Measurements from ENCODE around the gene IGSF3. TPM values are rescaled to one million over a fixed set of nuclear protein-coding genes. Genes with fewer than 3 reads are reported as not detected.
A peak's percentile ranks its signal among the peaks of the same experiment; 100 is the strongest.

IGSF3 gene
- total and polyA plus RNA-seq, 2 of the 13 experiments (the other 11 are each of a cell fraction or from before 2014, with no cell fraction given): 0.11 to 0.16 TPM

DNA sequence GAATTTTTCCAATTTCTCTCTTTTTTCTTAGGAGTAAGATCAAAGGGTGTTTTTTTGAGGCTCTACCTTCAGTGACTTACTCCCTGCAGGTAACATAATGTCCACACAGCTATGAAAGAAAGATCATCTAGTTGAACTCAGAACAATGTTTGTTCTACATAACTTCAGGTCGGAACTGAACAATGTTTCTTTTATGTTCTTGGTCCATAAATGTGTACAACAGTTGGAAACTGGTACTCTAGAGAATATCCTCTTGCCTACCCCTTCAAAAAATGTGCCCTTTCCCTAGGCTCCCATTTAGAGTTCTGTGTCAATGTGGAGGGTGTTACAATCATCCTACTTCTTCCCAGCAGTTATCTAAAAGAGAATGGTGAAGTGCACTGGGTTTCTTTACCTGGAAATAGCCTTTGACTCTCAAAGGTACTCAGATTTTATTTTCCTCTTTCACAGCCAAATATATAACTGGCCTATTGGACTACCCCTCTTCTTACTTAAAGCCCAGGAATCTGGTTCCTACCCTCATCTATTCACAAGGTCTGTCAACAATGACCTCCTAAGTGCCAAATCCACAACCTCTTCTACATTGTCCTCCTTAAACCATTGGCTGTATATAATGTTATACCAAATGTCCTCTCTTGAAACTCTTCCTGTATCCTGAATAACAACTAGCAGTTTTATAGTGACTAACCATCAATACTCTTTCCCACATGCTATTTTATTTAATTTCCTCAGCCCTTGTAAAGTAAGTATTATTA is 139.0 kb downstream of the IGSF3 start (continued):
- TF ChIP-seq, protein P1, sequence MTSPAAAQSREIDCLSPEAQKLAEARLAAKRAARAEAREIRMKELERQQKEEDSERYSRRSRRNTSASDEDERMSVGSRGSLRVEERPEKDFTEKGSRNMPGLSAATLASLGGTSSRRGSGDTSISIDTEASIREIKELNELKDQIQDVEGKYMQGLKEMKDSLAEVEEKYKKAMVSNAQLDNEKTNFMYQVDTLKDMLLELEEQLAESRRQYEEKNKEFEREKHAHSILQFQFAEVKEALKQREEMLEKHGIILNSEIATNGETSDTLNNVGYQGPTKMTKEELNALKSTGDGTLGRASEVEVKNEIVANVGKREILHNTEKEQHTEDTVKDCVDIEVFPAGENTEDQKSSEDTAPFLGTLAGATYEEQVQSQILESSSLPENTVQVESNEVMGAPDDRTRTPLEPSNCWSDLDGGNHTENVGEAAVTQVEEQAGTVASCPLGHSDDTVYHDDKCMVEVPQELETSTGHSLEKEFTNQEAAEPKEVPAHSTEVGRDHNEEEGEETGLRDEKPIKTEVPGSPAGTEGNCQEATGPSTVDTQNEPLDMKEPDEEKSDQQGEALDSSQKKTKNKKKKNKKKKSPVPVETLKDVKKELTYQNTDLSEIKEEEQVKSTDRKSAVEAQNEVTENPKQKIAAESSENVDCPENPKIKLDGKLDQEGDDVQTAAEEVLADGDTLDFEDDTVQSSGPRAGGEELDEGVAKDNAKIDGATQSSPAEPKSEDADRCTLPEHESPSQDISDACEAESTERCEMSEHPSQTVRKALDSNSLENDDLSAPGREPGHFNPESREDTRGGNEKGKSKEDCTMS (CRISPR knock-in tag; conservative IDR thresholded peaks at IDR 0.05): no peak
- no peak for TF ChIP-seq SRSF1 (optimal IDR thresholded peaks at IDR 0.05; ENCODE audit: low read depth, low read length)
- TF ChIP-seq RARA (CRISPR knock-in tag; IDR thresholded peaks at IDR 0.05): peak; percentile 64
- peak; percentile 16; the same call in 1 of the 2 replicates for TF ChIP-seq RXRB (CRISPR knock-in tag; IDR thresholded peaks at IDR 0.05; ENCODE audit: borderline replicate concordance)
- TF ChIP-seq ISL2 (CRISPR knock-in tag; IDR thresholded peaks at IDR 0.05): 0 out of 2 replicates have a peak, but pooled peaks have one; percentile 35

DNA sequence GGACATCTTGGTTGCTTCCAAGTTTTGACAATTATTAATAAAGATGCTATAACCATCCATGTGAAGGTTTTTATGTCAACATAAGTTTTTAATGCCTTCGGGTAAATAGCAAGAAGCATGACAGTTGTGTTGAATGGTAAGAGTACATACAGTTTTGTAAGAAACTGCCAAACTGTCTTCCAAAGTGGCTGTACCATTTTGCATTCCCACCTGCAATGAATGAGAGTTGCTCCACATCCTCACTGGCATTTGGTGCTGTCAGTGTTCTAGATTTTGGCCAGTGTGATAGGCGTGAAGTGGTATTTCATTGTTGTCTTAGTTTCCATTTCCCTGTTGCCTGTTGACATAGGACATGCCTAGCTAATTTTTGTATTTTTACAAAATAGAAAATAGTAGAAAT is 142.1 kb downstream of the IGSF3 start:
- no TSS peak for BruUV-seq (replicated peaks)
- Histone ChIP-seq H3K9ac (ENCODE audit: insufficient read depth, low read depth, low read length) (no peak overlapping the region), H3K9me3 (ENCODE audit: low read length) (peaks cover 15% of the 10 kb centered on the region), H3K27me3 (ENCODE audit: control insufficient read depth in 1 of 2, insufficient read depth in 2 of 2, low read length in 2 of 2) (no peaks in the 10 kb centered on the region), H3K27ac (ENCODE audit: extremely low read length, insufficient read depth, low read length) (no peak overlapping the region), H3K4me2 (ENCODE audit: low read depth, low read length) (no peak overlapping the region), H3K79me2 (ENCODE audit: insufficient read depth, low read length) (peaks cover 38% of the 10 kb centered on the region), H3K4me3 (replicated peaks in 1 of 3; ENCODE audit: insufficient read depth in 1 of 3, low read depth in 2 of 3, low read length in 3 of 3) (no peak overlapping the region), H3K4me1 (ENCODE audit: insufficient read depth, low read length) (peaks cover 47% of the 10 kb centered on the region), H3K36me3 (replicated peaks in 1 of 2; ENCODE audit: control insufficient read depth in 1 of 2, insufficient read depth in 2 of 2, low read length in 2 of 2) (no peaks in the 10 kb centered on the region; a peak in 3 of 5 replicates), H4K20me1 (ENCODE audit: insufficient read depth, low read length) (peaks cover 14% of the 10 kb centered on the region; the same call in 1 of the 2 replicates), H2AFZ (ENCODE audit: low read length) (no peak overlapping the region)
- in situ Hi-C loops (cut with HindIII; ENCODE audit: extremely low pct_ligation_motif_present, low pct_unique_long_range_greater_than_20kb): no loop called here
- ChIA-PET POLR2A (no interaction called here), CTCF (ENCODE audit: low intra/inter-chr PET ratio, low total read pairs) (no interaction called here)
- FAIRE-seq (no peak), ATAC-seq (no peak), DNase-seq (ENCODE audit: low spot score) (no peak)
- TF ChIP-seq, protein P2, sequence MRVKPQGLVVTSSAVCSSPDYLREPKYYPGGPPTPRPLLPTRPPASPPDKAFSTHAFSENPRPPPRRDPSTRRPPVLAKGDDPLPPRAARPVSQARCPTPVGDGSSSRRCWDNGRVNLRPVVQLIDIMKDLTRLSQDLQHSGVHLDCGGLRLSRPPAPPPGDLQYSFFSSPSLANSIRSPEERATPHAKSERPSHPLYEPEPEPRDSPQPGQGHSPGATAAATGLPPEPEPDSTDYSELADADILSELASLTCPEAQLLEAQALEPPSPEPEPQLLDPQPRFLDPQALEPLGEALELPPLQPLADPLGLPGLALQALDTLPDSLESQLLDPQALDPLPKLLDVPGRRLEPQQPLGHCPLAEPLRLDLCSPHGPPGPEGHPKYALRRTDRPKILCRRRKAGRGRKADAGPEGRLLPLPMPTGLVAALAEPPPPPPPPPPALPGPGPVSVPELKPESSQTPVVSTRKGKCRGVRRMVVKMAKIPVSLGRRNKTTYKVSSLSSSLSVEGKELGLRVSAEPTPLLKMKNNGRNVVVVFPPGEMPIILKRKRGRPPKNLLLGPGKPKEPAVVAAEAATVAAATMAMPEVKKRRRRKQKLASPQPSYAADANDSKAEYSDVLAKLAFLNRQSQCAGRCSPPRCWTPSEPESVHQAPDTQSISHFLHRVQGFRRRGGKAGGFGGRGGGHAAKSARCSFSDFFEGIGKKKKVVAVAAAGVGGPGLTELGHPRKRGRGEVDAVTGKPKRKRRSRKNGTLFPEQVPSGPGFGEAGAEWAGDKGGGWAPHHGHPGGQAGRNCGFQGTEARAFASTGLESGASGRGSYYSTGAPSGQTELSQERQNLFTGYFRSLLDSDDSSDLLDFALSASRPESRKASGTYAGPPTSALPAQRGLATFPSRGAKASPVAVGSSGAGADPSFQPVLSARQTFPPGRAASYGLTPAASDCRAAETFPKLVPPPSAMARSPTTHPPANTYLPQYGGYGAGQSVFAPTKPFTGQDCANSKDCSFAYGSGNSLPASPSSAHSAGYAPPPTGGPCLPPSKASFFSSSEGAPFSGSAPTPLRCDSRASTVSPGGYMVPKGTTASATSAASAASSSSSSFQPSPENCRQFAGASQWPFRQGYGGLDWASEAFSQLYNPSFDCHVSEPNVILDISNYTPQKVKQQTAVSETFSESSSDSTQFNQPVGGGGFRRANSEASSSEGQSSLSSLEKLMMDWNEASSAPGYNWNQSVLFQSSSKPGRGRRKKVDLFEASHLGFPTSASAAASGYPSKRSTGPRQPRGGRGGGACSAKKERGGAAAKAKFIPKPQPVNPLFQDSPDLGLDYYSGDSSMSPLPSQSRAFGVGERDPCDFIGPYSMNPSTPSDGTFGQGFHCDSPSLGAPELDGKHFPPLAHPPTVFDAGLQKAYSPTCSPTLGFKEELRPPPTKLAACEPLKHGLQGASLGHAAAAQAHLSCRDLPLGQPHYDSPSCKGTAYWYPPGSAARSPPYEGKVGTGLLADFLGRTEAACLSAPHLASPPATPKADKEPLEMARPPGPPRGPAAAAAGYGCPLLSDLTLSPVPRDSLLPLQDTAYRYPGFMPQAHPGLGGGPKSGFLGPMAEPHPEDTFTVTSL (CRISPR knock-in tag; IDR thresholded peaks at IDR 0.05; ENCODE audit: borderline replicate concordance): no peak
- no peak for TF ChIP-seq ZSCAN12 (CRISPR knock-in tag; IDR thresholded peaks at IDR 0.05)
- TF ChIP-seq, protein P3, sequence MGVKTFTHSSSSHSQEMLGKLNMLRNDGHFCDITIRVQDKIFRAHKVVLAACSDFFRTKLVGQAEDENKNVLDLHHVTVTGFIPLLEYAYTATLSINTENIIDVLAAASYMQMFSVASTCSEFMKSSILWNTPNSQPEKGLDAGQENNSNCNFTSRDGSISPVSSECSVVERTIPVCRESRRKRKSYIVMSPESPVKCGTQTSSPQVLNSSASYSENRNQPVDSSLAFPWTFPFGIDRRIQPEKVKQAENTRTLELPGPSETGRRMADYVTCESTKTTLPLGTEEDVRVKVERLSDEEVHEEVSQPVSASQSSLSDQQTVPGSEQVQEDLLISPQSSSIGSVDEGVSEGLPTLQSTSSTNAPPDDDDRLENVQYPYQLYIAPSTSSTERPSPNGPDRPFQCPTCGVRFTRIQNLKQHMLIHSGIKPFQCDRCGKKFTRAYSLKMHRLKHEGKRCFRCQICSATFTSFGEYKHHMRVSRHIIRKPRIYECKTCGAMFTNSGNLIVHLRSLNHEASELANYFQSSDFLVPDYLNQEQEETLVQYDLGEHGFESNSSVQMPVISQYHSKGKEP (CRISPR knock-in tag; IDR thresholded peaks at IDR 0.05): no peak
- no peak for TF ChIP-seq NRL (CRISPR knock-in tag; IDR thresholded peaks at IDR 0.05; ENCODE audit: borderline replicate concordance)
- 0 out of 2 replicates have a peak, but pooled peaks have one; percentile 11 for TF ChIP-seq ZNF7 (CRISPR knock-in tag; IDR thresholded peaks at IDR 0.05)
- TF ChIP-seq ATRX (CRISPR knock-in tag; IDR thresholded peaks at IDR 0.05; ENCODE audit: borderline replicate concordance): no peak
- no peak for TF ChIP-seq TOPORS (CRISPR knock-in tag; IDR thresholded peaks at IDR 0.05)
- intact Hi-C loops (cut with micrococcal nuclease; ENCODE audit: unreplicated experiment): loop anchor here (5.0 kb wide), 1 partner anchor 47 kb away; the partner anchor contains the start of gene CD58
- 92% methylated on average over 2 of the region's 2 CpGs for WGBS (ENCODE audit: low lambda C conversion rate)
